GM12864 (cell line): ENCODE data around the gene ABHD10.

ENCODE experiments used
- DNase-seq: peaks from one replicate; pipeline ENCODE4 v3.0.0-alpha.2; 2011; ENCODE audit warnings: low read depth
- H3K4me3 ChIP-seq: 2 replicates; pipeline ENCODE4 v1.5.1; 2011; ENCODE audit warnings: mild to moderate bottlenecking, low read depth, low read length, control low read depth
- CTCF ChIP-seq: IDR thresholded peaks from 2 replicates; pipeline ENCODE4 v1.5.1; 2011; ENCODE audit warnings: low read depth, mild to moderate bottlenecking, moderate library complexity, low read length, control low read depth, inconsistent platforms; ENCODE audit errors: missing control alignments

ABHD10 gene

DNA sequence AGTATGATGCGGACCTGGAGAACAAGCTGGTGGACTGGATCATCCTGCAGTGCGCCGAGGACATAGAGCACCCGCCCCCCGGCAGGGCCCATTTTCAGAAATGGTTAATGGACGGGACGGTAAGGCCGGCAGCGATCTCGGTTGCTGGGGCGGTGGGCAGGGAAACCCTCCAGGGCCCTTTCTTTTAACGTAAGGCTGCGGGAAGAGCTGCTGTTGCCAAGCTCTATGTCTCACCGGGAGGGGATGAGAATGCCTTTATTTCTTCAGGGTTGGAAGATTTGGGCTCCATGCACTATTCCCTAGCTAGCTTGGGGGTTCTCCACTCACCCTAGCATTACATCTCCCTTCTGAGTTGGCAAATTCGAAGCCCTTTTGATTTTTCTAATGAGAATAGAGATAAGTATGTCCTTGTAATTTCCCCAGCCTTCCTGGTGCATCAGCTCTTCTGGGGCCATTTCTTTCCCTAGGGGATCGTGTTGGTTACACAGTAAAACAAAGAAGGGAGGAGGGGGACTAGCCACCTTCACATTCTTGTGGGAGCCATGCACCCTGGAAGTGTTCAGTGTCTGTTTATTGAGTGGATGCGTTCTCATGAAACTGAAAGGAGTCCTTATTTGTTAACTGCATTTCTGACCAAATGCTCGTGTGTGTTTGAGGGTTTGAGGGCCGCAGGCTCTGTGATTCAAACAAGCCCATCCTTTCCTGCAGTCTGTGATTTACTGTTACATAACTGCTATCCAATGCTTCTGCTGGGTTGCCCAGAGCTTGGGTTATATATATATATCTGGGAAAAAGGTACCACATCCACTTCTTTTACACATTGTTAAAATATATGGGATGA, 20.9 kb downstream of the ABHD10 start:
- no peak overlapping the region for H3K4me3 ChIP-seq
- DNase-seq: no peak

DNA sequence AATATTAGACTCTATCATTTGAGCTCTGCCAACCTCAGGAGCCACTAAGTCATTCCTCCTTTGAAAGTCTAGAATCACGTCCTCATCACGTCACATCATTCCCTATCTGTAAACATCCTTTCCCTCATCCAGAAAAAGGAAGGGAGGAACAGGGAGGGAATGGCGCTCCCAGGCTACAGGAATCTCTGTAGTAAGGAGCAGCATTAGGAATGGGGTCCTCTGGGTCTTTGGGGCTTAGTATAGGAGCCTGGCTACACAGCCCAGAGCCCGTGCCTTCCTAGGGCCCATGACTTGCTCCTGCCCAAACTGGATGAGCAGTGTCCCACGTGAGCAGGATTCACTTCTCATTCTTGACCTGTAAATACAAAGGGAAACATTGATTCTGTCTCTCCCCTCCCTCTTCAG, 21.5 kb downstream of the ABHD10 start:
- no peak for DNase-seq
- no peak overlapping the region for H3K4me3 ChIP-seq
- no peak for TF ChIP-seq CTCF

More for the DNA sequence above, 20.9 kb downstream of the ABHD10 start:
- TF ChIP-seq CTCF: no peak

DNA sequence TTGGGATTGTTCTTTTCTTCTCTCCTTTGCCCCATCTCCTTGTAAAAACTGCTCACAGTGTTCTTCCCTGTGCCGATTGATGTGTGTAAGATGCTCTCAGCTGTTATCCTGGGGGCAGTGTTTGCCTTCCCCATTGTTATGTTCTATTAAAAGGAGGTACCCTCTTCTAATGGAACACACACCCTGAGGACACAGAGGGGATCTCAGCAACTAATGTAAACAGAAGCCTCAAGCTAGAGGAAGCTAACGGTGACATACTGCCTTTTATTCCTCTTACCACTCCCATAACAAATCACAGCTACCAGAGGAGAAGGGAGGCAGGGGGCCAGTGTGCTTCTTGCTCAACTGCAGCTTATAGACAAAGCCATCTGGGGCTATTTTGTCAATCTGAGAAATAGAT, 22.1 kb downstream of the ABHD10 start:
- no peak for TF ChIP-seq CTCF
- no peak overlapping the region for H3K4me3 ChIP-seq

DNA sequence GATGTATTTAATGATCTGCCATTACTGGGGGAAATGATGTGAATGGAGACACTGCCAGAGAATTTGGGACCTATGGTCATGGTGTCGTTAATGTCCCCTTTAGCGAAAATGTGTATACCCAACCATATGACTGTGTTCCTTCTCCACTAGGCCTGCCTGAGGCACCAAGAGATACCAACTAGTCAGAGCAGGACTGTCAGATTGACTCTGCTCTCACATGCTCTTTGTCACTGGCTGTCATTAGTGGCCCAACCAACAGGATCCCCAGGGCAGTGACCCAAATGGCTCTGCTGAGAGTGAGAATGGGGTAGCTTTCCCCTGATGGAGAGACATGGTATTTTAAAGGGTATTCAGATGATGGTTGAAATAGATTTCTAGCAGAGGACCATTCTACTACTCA, 22.7 kb downstream of the ABHD10 start:
- DNase-seq: no peak
- no peak overlapping the region for H3K4me3 ChIP-seq
- TF ChIP-seq CTCF: no peak

More for the DNA sequence above, 22.1 kb downstream of the ABHD10 start:
- no peak for DNase-seq

DNA sequence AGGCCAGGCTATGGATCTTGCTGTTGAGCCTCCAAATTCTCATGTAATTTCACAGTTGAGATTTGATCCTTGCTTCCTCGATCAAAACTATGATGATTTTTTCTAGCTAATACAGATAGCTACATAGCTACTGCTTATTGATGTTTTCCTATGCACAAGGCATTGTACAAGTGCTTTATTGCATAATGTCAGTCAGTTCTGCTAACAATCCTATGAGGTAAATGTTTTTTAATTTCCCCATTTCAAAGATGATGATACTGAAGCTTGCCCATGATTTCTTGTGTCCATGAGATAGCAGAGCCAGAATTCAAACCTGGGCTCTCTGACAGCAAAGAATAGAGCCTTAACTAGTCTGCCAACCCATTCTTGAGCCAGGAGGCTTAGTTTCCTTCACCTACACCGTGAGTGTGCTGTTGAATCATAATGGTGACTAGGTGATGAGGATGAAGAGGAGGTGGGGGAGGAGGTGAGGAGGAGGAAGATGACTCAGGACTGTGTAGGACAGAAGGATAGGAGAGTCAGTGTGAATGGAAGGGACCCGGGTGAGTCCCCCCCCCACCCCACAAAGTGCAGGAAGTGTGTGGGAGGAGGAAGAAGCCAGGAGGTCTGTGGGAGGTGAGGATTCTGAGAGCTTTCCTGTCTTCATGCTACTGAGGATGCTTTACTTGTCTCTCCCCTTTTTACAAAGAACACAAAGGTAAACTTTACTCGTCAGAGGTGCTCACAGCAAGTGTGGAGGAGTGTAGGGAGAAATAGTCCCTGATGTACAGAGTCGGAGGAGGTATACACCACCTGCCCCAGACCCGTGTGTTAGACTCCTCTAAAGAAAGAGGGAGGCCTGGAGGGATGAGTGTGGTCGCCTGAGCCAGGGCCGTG, 23.5 kb downstream of the ABHD10 start:
- no peak for TF ChIP-seq CTCF
- H3K4me3 ChIP-seq: no peak overlapping the region
- DNase-seq: no peak

GRCh38 chr3:112003321-112004080, 24.7 kb downstream of the ABHD10 start:
- no peak for TF ChIP-seq CTCF
- no peak for DNase-seq
- no peak overlapping the region for H3K4me3 ChIP-seq
